Neuronal stem cell (in vitro differentiated cells): ENCODE results near the gene WNT11.

Experiments used
- DNase-seq: peaks from one replicate; pipeline ENCODE4 v3.0.0-alpha.2; 2013; ENCODE audit warnings: low spot score
- H2AFZ ChIP-seq: one replicate; pipeline ENCODE4 v1.6.1; 2013; ENCODE audit warnings: mild to moderate bottlenecking, low read length, inconsistent platforms
- H2AK5ac ChIP-seq: 2 replicates; pipeline ENCODE4 v1.6.1; 2013; ENCODE audit warnings: low read depth, mild to moderate bottlenecking, inconsistent platforms, low read length, moderate library complexity, mixed read lengths
- H2BK120ac ChIP-seq: 2 replicates; pipeline ENCODE4 v1.6.1; 2013; ENCODE audit warnings: low read depth, mild to moderate bottlenecking, inconsistent platforms, low read length, moderate library complexity, mixed read lengths
- H2BK12ac ChIP-seq: one replicate; pipeline ENCODE4 v1.6.1; 2013; ENCODE audit warnings: low read length, inconsistent platforms
- H2BK15ac ChIP-seq: 2 replicates; pipeline ENCODE4 v1.6.1; 2013; ENCODE audit warnings: mild to moderate bottlenecking, low read length, inconsistent platforms, mixed read lengths
- H2BK5ac ChIP-seq: one replicate; pipeline ENCODE4 v1.6.1; 2013; ENCODE audit warnings: inconsistent platforms, mild to moderate bottlenecking, low read length, moderate library complexity
- H3K14ac ChIP-seq: one replicate; pipeline ENCODE4 v1.6.1; 2013; ENCODE audit warnings: low read length, inconsistent platforms
- H3K18ac ChIP-seq: 2 replicates; pipeline ENCODE4 v1.6.1; 2013; ENCODE audit warnings: low read length, inconsistent platforms
- H3K23ac ChIP-seq: 2 replicates; pipeline ENCODE4 v1.6.1; 2013; ENCODE audit warnings: low read depth, mild to moderate bottlenecking, mixed read lengths, low read length, inconsistent platforms; ENCODE audit not compliant: poor library complexity
- H3K27ac ChIP-seq: replicated peaks from 3 replicates; pipeline ENCODE4 v1.5.1; 2013; ENCODE audit warnings: low read length, inconsistent platforms
- H3K27me3 ChIP-seq, 3 experiments: 2 replicates each; pipeline ENCODE4 v1.6.1; 2013; ENCODE audit warnings: low read length in 3 of 3, mild to moderate bottlenecking in 2 of 3, inconsistent platforms in 1 of 3, low read depth in 1 of 3, mixed read lengths in 1 of 3, moderate library complexity in 1 of 3; ENCODE audit not compliant: control insufficient read depth in 3 of 3, insufficient read depth in 3 of 3
- H3K36me3 ChIP-seq, 2 donors: replicated peaks in 1 of 2; 2 replicates each; pipeline ENCODE4 v1.6.1; 2013; ENCODE audit warnings: low read length in 2 of 2; ENCODE audit not compliant: control insufficient read depth in 2 of 2, insufficient read depth in 2 of 2
- H3K4ac ChIP-seq: 2 replicates; pipeline ENCODE4 v1.6.1; 2013; ENCODE audit warnings: inconsistent platforms, mild to moderate bottlenecking, low read length, moderate library complexity
- H3K4me1 ChIP-seq, 2 donors: 1 replicate in 1 of 2; 2 replicates in 1 of 2; pipeline ENCODE4 v1.6.1; 2013; ENCODE audit warnings: low read length in 2 of 2, low read depth in 1 of 2; ENCODE audit not compliant: control insufficient read depth in 2 of 2, insufficient read depth in 1 of 2
- H3K4me2 ChIP-seq: one replicate; pipeline ENCODE4 v1.6.1; 2013; ENCODE audit warnings: mild to moderate bottlenecking, low read length, inconsistent platforms; ENCODE audit not compliant: insufficient read depth, poor library complexity, severe bottlenecking
- H3K4me3 ChIP-seq, 2 donors: 2 replicates each; pipeline ENCODE4 v1.5.1; 2013; ENCODE audit warnings: low read length in 2 of 2, mild to moderate bottlenecking in 2 of 2, inconsistent platforms in 1 of 2, moderate library complexity in 1 of 2
- H3K79me1 ChIP-seq: one replicate; pipeline ENCODE4 v1.6.1; 2013; ENCODE audit warnings: low read depth, mild to moderate bottlenecking, inconsistent platforms, low read length, moderate library complexity
- H3K9ac ChIP-seq: one replicate; pipeline ENCODE4 v1.6.1; 2013; ENCODE audit warnings: mild to moderate bottlenecking, low read depth, low read length, inconsistent platforms; ENCODE audit not compliant: poor library complexity
- H3K9me3 ChIP-seq, 2 donors: replicated peaks in 1 of 2; 2 replicates each; pipeline versions ENCODE3 to v1.6.1; 2013; ENCODE audit warnings: low read length in 2 of 2, mild to moderate bottlenecking in 2 of 2, inconsistent platforms in 1 of 2, low read depth in 1 of 2, mixed read lengths in 1 of 2, moderate library complexity in 1 of 2; ENCODE audit not compliant: control insufficient read depth in 2 of 2, insufficient read depth in 1 of 2
- H4K8ac ChIP-seq: one replicate; pipeline ENCODE4 v1.6.1; 2013; ENCODE audit warnings: low read depth, mild to moderate bottlenecking, inconsistent platforms, low read length, moderate library complexity
- H4K91ac ChIP-seq: one replicate; pipeline ENCODE4 v1.6.1; 2013; ENCODE audit warnings: low read length, low read depth, mild to moderate bottlenecking, inconsistent platforms; ENCODE audit not compliant: poor library complexity
- WGBS, 2 donors: extraction: QIAGEN DNeasy Blood & Tissue Kit; methylation state at CpG; one replicate each; pipeline ENCODE4 v1.1.7; 2013; ENCODE audit warnings: missing lambda C conversion rate in 2 of 2, mixed read lengths in 1 of 2; ENCODE audit not compliant: insufficient read length in 2 of 2, insufficient replicate concordance in 1 of 2; ENCODE audit errors: extremely low coverage in 2 of 2; 5-methylcytosine and 5-hydroxymethylcytosine counted together

Gene WNT11

GRCh38 chr11:76229690-76230240 lies 23.5 kb upstream of the WNT11 start:
- no peaks in the 10 kb centered on the region for H3K79me1 ChIP-seq
- H2BK5ac ChIP-seq = no peak overlapping the region
- H3K36me3 ChIP-seq = no peaks in the 10 kb centered on the region
- H3K9me3 ChIP-seq = no peaks in the 10 kb centered on the region
- peaks cover 5 to 7% of the 10 kb centered on the region in 2 donors for H3K4me1 ChIP-seq
- H2AFZ ChIP-seq = no peak overlapping the region
- no peak overlapping the region for H2BK120ac ChIP-seq
- H2BK15ac ChIP-seq = no peak overlapping the region
- H4K8ac ChIP-seq = no peak overlapping the region
- H2BK12ac ChIP-seq = no peak overlapping the region
- H3K14ac ChIP-seq = no peak overlapping the region
- H3K9ac ChIP-seq = no peak overlapping the region
- no peak overlapping the region for H3K18ac ChIP-seq
- no peak overlapping the region for H3K27ac ChIP-seq
- no peak overlapping the region for H4K91ac ChIP-seq
- no peak overlapping the region for H2AK5ac ChIP-seq
- no peak overlapping the region for H3K4me3 ChIP-seq
- DNase-seq = no peak
- no peak overlapping the region for H3K4ac ChIP-seq
- peaks cover 0 to 37% (median 0%) of the 10 kb centered on the region in 3 experiments for H3K27me3 ChIP-seq
- H3K23ac ChIP-seq = no peak overlapping the region
- no CpG with 5 or more reads among the region's 8 CpGs for WGBS, 2 donors
- H3K4me2 ChIP-seq = no peak overlapping the region

GRCh38 chr11:76228875-76229149 lies 22.5 kb upstream of the WNT11 start:
- no peak overlapping the region for H4K8ac ChIP-seq
- H2AFZ ChIP-seq = no peak overlapping the region
- WGBS, 2 donors = no CpG with 5 or more reads among the region's 5 CpGs
- no peak overlapping the region for H3K14ac ChIP-seq
- H3K23ac ChIP-seq = no peak overlapping the region
- no peaks in the 10 kb centered on the region for H3K4me1 ChIP-seq
- no peak overlapping the region for H2BK120ac ChIP-seq
- no peak overlapping the region for H3K4ac ChIP-seq
- H3K4me3 ChIP-seq = no peak overlapping the region
- no peak overlapping the region for H2AK5ac ChIP-seq
- H3K27ac ChIP-seq = no peak overlapping the region
- peaks cover 0 to 37% (median 0%) of the 10 kb centered on the region in 3 experiments for H3K27me3 ChIP-seq
- no peak overlapping the region for H4K91ac ChIP-seq
- no peaks in the 10 kb centered on the region for H3K36me3 ChIP-seq
- no peaks in the 10 kb centered on the region for H3K79me1 ChIP-seq
- no peak overlapping the region for H3K4me2 ChIP-seq
- no peaks in the 10 kb centered on the region for H3K9me3 ChIP-seq
- no peak overlapping the region for H3K9ac ChIP-seq
- H2BK12ac ChIP-seq = no peak overlapping the region
- H2BK15ac ChIP-seq = no peak overlapping the region
- DNase-seq = no peak
- H2BK5ac ChIP-seq = no peak overlapping the region
- no peak overlapping the region for H3K18ac ChIP-seq

GRCh38 chr11:76228071-76228874 lies 22.0 kb upstream of the WNT11 start:
- no CpG with 5 or more reads among the region's 15 CpGs for WGBS, 2 donors

GRCh38 chr11:76226626-76227025 lies 20.3 kb upstream of the WNT11 start:
- no peak overlapping the region for H3K23ac ChIP-seq
- no peak for DNase-seq
- no peak overlapping the region for H2BK120ac ChIP-seq
- no peak overlapping the region for H3K4ac ChIP-seq
- H3K27me3 ChIP-seq = peaks cover 0 to 37% (median 0%) of the 10 kb centered on the region in 3 experiments
- H3K18ac ChIP-seq = no peak overlapping the region
- no peak overlapping the region for H3K9ac ChIP-seq
- no peak overlapping the region for H3K4me2 ChIP-seq
- H3K9me3 ChIP-seq = no peaks in the 10 kb centered on the region
- H2AK5ac ChIP-seq = no peak overlapping the region
- H4K91ac ChIP-seq = no peak overlapping the region
- no peak overlapping the region for H3K27ac ChIP-seq
- H3K36me3 ChIP-seq = no peaks in the 10 kb centered on the region
- no peak overlapping the region for H3K14ac ChIP-seq
- no peak overlapping the region for H2BK5ac ChIP-seq
- H3K79me1 ChIP-seq = no peaks in the 10 kb centered on the region
- no peak overlapping the region for H2AFZ ChIP-seq
- H2BK15ac ChIP-seq = no peak overlapping the region
- no peak overlapping the region for H3K4me3 ChIP-seq
- no peak overlapping the region for H4K8ac ChIP-seq
- H3K4me1 ChIP-seq = no peaks in the 10 kb centered on the region
- H2BK12ac ChIP-seq = no peak overlapping the region
- WGBS, 2 donors = no CpG with 5 or more reads among the region's 3 CpGs

More at GRCh38 chr11:76228071-76228874, 22.0 kb upstream of the WNT11 start:
- peak overlapping the region; percentile 32 for H3K18ac ChIP-seq
- no peaks in the 10 kb centered on the region for H3K79me1 ChIP-seq
- H2AFZ ChIP-seq = no peak overlapping the region
- H3K14ac ChIP-seq = no peak overlapping the region
- no peak for DNase-seq
- no peak overlapping the region for H2BK120ac ChIP-seq
- H2BK12ac ChIP-seq = no peak overlapping the region
- peaks cover 0 to 37% (median 0%) of the 10 kb centered on the region in 3 experiments for H3K27me3 ChIP-seq
- H2BK5ac ChIP-seq = no peak overlapping the region
- no peaks in the 10 kb centered on the region for H3K36me3 ChIP-seq
- no peak overlapping the region for H3K4ac ChIP-seq
- H4K8ac ChIP-seq = no peak overlapping the region
- H3K4me1 ChIP-seq = no peaks in the 10 kb centered on the region
- no peak overlapping the region for H2BK15ac ChIP-seq
- H3K27ac ChIP-seq = no peak overlapping the region
- no peak overlapping the region for H3K4me3 ChIP-seq
- no peak overlapping the region for H2AK5ac ChIP-seq
- no peak overlapping the region for H3K4me2 ChIP-seq
- H3K23ac ChIP-seq = no peak overlapping the region
- H3K9me3 ChIP-seq = no peaks in the 10 kb centered on the region
- H4K91ac ChIP-seq = no peak overlapping the region
- no peak overlapping the region for H3K9ac ChIP-seq
